ENCODE data around the gene PTPRD.
A peak's percentile ranks its signal among the peaks of the same experiment; 100 is the strongest.
"Not testable (repeated sequence)": the region's sequence is repeated elsewhere in the genome, so short reads cannot be mapped to it uniquely, and the experiment has no call there.

Gene PTPRD

GRCh38 chr9:10479172-10479571, 133.6 kb downstream of the PTPRD start:
- DNase-seq (ENCODE audit: low spot score), result no peak

- DNase-seq (ENCODE audit: low spot score), result not testable (repeated sequence)
These were observed 163.6 kb downstream of the PTPRD start for GRCh38 chr9:10449201-10449617.

- no peak for DNase-seq (ENCODE audit: low spot score)
These were observed 165.8 kb downstream of the PTPRD start for GRCh38 chr9:10447036-10447435.

GRCh38 chr9:10443868-10444204, 169.0 kb downstream of the PTPRD start:
- no peak for DNase-seq (ENCODE audit: low spot score)

- DNase-seq (ENCODE audit: low spot score), result no peak
These were observed 169.5 kb downstream of the PTPRD start for GRCh38 chr9:10443181-10443867.

- no peak for DNase-seq (ENCODE audit: low spot score)
These were observed 173.8 kb downstream of the PTPRD start for GRCh38 chr9:10438955-10439354.

GRCh38 chr9:10436756-10437155, 176.0 kb downstream of the PTPRD start:
- no peak for DNase-seq (ENCODE audit: low spot score)

- no peak for DNase-seq (ENCODE audit: low spot score)
These were observed 178.4 kb downstream of the PTPRD start for GRCh38 chr9:10434412-10434811.

GRCh38 chr9:10411272-10411671, 201.5 kb downstream of the PTPRD start:
- no peak for DNase-seq (ENCODE audit: low spot score)

- DNase-seq (ENCODE audit: low spot score), result no peak
These were observed 209.5 kb downstream of the PTPRD start for GRCh38 chr9:10403283-10403682.

- DNase-seq (ENCODE audit: low spot score), result no peak
These were observed 216.2 kb downstream of the PTPRD start for GRCh38 chr9:10396615-10397014.

- no peak for DNase-seq (ENCODE audit: low spot score)
These were observed 225.5 kb downstream of the PTPRD start for GRCh38 chr9:10387282-10387681.

- no peak for DNase-seq (ENCODE audit: low spot score)
These were observed 241.0 kb downstream of the PTPRD start for GRCh38 chr9:10371824-10372223.

- peak; percentile 35 for DNase-seq (ENCODE audit: low spot score)
These were observed 246.5 kb downstream of the PTPRD start for GRCh38 chr9:10366171-10366779.

GRCh38 chr9:10354591-10354990, 258.2 kb downstream of the PTPRD start:
- DNase-seq (ENCODE audit: low spot score), result no peak

GRCh38 chr9:10345621-10346020, 267.2 kb downstream of the PTPRD start:
- not testable (repeated sequence) for DNase-seq (ENCODE audit: low spot score)

GRCh38 chr9:10341057-10341456, 271.7 kb downstream of the PTPRD start:
- no peak for DNase-seq (ENCODE audit: low spot score)

- no peak for DNase-seq (ENCODE audit: low spot score)
These were observed 273.6 kb downstream of the PTPRD start for GRCh38 chr9:10339152-10339551.

GRCh38 chr9:10331157-10331556, 281.6 kb downstream of the PTPRD start:
- DNase-seq (ENCODE audit: low spot score), result no peak

GRCh38 chr9:10282084-10282483, 330.7 kb downstream of the PTPRD start:
- DNase-seq (ENCODE audit: low spot score), result no peak

- no peak for DNase-seq (ENCODE audit: low spot score)
These were observed 337.8 kb downstream of the PTPRD start for GRCh38 chr9:10274988-10275387.

GRCh38 chr9:10274175-10274574, 338.6 kb downstream of the PTPRD start:
- no peak for DNase-seq (ENCODE audit: low spot score)

- DNase-seq (ENCODE audit: low spot score), result no peak
These were observed 340.0 kb downstream of the PTPRD start for GRCh38 chr9:10272830-10273229.

All from GM03348 (cell line).